GM19043 (cell line): ENCODE results near the gene GAMT.
"Not testable (repeated sequence)": the region's sequence is repeated elsewhere in the genome, so short reads cannot be mapped to it uniquely, and the experiment has no call there.

Source experiments
- ATAC-seq: cut with Tn5 transposase; IDR thresholded peaks from one replicate; pipeline ENCODE4 v1.9.1; 2021; ENCODE audit warnings: low read depth; ENCODE audit not compliant: unreplicated experiment

Gene GAMT

DNA sequence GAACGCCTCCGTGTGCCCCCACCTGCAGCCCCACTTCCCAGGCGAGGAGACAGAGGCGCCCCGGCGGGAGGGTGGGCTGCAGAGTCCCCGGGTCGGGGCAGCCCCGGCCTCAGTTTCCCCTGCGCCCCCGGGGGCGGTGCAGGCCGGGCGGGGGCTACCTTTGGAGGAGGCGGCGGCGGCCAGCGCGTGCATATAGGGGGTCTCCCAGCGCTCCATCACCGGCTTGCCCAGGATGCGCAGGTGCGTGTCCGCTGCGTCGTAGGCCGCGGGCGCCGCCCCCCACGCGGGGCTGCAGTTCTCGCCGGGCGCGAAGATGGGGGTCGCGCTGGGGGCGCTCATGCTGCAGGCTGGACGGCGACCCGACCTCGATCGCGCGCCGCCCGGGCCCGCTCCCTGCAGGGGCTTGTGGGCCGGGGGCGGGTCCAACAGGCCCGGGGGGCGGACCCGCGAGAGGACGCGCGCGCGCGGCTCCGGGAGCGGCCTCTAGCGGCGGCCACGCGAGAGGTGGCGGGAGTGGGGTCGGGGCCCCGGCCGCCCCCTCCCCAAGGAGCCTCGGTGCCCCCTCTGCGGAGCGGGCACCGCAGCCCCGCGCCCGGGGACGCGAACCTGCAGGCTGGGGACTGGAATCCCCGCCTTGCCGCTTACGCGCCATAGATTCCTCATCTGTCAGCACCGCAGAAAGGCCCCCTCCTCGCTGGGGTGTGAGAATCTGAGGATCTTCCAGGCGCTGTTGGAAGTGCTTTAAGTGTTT, at the start of gene GAMT:
GAMT (minus strand) TSS at position 405 of the 751 bp plus-strand sequence; CDS start at position 339, 66 bp downstream.
- ATAC-seq = no peak

DNA sequence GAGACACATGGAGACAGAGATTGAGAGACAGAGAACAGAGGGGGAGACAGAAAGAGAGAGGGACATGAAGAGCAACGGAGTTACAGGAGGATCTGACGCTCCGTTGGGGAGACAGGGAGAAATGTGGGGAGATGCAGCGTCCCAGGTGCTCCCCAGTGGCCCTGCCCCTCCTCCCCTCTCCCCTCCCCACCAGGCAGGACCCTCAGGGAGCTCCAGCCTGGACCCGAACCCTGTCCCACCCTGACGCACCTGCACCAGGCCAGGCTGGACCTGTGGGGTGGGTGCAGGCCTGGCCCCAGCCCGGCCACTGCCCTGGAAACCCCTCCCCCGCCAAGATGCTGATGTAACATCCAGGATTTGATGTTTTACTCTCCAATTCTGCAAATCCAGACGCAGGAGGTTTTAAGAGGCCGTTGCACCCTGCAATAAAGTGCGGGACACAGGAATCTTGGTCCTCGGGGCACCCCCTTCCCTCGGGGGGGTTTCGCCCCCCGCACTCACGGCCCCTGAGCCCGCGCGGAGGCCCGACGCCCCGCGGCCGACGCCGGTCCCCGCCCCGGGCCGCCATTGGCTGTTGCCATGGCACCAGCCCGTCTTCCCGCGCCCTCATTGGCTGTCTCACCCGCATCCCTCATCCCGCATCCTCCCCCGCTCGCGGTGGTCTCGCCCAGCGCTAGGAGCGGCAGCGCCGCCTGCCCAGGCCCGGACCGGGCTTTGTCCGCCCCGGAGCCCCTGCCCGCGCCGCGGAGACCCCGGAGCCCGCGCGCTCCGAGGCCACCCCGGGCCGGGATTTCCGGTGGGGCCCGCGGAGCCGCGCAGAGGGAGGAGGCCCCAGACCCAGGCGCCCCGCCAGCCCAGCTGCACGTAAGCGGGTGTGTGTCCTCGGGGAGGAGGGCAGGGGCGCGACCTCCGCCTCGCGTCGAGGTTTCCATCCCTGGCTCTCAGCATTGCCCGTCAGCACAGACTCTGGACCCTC, 48.4 kb upstream of the GAMT start, which contains the start of gene APC2:
APC2 (plus strand) TSS at position 655 of the 976 bp plus-strand sequence. CDS start 2,881 bp downstream, outside the sequence.
- no peak for ATAC-seq

DNA sequence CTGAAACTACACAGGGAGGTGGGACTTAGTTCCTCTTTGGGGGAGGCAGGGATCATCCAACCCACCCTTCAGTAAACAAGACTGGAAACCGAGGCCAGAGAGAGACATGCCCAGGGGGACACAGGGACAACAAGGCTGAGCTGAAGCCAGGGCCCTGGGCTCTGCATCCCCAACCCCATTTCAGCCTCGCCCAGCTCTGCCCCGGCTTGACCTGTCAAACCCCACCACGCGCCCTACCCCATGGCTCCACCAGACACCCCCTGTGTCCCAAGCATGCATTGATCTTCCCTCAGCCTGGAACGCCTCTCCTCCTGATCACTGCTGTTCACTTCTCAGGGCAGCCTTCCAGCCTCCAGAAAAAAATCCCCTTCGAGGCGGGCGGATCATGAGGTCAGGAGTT, 46.6 kb upstream of the GAMT start:
- no peak for ATAC-seq

DNA sequence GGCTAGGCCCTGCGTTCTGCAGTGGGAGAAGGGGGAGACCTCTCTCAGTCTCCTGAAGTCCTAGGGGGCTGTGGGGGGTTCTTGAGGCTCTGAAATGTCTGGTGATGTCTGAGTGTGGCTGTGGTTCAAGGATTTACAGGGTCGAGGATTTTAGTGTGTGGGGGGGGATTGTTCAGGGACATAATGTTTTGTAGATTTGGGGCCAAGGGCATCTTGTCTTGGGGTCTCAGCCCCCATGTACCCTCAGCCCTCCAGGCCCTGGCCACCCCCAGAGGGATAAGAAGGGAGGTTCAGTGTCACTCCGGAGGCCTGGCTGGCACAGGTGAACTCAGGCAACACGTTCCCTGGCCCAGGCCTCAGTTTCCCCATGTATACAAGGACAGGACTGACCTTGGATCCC, 46.2 kb upstream of the GAMT start:
- no peak for ATAC-seq

DNA sequence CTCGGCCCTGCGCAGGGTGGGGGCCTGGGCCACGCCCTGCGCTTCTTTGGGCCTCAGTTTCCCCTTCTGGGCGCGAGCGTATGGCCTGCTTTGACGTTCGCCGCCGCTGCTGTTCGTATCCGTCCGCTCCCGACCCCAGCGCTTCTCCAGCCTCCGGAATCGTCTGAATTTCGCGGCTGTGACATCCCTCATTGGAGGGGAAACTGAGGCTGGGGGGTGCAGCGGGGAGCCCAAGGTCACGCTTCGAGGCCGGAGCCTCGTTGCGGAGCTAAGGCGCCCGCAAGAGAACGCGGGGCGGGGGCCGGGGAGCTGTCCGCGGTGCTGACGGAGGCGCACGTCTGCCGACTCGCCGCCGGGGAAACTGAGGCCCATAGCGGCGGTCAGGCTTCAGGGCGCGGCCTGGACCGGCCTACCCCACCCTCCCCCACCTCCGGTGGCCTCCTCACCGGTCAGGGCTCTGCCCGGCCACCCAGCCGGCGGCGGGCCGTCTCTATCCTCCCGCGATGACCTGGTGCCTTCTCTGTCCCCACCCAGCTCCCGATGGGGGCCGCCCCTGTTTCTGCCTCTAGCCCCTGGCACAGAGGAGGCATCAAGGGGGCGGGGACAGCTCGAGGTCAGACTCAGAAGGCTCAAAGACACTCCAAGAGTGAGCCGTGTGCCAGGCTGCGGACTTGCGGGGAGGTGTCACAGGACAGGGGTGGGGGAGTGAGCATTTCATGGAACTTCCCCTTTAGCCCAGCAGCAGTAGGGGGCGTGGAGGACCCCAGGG, 45.6 kb upstream of the GAMT start:
- no peak for ATAC-seq

DNA sequence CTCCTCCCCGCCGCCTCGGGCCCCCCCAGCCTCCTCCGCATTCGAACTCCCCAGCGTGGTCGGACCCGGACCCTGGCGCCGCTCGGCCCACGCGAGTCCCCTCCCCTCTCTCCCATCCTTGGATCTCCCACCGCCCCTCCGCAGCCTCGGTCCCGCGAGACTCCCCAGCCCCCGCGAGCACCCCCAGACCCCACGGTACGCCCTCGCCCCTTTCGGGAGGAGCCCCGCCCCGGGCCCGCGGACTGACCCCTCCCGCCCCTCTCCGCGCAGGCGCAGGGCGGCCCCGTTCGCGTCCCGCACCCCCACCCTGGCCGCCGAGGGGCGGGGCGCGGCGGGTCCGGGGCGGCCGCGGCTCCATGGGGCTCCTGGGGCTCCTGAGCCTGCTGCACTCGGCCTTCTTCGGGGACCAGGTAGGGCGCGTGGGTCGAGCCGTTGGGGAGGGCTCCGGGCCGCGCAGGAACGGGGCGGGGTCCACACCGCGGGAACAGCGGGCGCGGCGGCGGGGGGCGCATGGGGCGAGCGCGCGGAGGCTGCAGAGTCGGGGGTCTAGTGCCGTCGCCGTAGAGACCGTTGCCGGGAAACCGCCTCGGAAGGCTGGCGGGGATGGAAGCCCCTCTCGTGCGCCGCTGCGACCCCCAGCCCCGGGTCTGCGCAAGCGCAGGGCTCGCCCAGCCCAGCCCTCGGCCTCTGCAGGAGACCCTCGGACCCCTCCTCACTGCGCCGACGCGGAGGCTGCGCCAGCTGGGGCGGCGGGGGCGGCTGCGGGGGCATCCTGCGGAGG, 44.8 kb upstream of the GAMT start:
- no peak for ATAC-seq

DNA sequence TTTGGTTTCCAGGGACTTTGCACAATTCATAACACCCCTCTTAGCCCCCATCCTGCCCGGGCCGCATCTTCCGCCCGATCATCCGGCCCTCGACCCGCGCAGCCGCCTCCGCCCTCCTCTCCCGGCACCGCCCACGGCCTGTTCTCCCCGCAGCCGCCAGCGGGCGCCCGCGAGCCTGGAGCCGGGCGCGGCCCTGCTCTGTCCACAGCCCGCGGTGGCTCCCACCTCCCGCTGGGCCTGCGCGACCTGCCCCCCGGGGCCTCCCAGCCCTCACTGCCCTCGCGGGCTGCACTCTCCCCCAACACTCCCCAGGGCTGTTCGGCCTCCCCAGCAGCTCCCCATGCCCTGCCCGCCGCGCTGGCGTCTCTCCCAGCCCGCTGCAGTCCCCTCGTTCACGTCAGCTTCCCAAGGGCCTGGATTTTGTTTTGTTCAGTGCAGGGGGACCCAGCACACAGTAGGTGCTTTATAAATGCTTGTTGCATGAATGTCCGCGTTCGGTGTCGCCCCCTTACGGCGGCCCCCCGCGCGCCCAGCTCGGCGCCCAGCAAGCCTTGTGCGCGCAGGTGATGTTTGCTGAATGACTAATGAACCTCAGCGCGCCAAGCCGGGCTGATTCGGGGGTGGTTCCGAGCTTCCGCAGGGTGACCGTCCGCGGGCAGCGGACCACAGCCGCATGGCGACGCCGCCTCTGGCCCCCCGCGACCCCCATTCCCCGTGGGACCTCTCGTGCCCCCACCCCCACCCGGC, 44.0 kb upstream of the GAMT start:
- peak; percentile 61 for ATAC-seq

DNA sequence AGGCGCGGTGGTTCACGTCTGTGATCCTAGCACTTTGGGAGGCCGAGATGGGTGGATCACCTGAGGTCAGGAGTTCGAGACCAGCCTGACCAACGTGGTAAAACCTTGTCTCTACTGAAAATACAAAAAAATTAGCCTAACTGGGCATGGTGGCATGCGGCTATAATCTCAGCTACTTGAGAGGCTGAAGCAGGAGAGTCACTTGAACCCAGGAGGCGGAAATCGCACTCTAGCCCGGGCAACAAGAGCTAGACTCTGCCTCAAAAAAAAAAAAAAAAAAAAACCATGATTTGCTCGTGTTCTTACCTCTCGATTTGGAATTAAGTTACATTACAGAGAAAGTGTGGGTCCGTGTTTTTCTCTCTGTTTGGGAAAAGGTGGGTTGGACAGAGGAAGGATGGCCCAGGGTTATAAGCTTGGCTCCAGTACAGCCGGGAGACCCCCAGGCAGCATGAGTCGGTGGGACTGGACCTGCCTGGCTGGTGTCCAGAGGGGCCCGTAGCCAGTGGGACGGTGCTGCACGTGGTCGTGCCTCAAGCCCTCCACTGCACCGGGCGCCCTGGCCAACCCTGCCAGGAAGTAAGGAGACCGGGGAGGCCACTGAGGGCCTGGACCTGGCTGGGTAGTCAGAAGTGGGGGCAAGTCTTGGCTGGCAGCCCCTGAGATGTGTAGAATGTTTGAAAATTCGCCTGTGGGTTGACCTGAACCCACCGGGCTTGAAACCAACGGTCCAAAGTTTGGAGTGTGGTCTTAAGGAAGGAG, 40.5 kb upstream of the GAMT start:
- no peak for ATAC-seq

DNA sequence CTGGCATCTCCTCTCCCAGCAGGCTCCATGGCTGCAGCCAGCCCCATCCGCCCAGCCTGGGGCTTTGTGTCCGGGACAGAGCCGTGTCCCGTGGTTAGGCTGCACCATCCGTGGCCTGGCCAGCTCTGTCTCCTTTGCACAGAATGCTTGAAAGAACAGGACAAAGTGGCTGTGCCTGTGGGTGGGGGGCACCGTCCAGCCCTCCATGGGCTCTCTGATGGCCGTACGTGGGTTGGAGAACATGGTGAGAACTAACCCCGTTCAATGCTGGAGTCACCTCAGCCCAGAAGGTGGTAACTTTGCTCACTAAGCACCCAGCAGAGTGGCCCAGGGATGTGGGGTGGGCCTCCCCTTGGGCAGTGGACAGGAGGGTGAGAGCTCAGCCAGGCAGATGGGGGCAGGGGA, 39.7 kb upstream of the GAMT start:
- no peak for ATAC-seq

DNA sequence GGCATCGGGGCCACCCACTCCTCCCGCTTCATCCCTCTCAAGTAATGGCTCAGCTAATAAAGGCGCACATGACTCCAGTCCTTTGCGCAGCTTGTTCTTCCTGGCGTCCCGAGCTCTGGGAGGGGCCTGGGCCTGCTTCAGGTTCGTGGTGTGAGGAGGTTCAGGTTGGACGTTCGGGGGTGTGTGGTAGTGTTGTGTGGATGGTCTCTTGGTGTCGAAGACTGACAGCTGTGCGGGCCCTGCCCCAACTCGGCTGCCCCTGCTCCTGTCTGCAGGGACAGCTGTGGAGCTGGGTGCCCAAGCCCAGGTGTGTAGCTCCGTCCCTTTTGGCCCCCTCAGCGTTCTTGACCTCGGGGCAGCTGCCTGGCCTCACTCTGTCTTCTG, 39.1 kb upstream of the GAMT start:
- no peak for ATAC-seq

DNA sequence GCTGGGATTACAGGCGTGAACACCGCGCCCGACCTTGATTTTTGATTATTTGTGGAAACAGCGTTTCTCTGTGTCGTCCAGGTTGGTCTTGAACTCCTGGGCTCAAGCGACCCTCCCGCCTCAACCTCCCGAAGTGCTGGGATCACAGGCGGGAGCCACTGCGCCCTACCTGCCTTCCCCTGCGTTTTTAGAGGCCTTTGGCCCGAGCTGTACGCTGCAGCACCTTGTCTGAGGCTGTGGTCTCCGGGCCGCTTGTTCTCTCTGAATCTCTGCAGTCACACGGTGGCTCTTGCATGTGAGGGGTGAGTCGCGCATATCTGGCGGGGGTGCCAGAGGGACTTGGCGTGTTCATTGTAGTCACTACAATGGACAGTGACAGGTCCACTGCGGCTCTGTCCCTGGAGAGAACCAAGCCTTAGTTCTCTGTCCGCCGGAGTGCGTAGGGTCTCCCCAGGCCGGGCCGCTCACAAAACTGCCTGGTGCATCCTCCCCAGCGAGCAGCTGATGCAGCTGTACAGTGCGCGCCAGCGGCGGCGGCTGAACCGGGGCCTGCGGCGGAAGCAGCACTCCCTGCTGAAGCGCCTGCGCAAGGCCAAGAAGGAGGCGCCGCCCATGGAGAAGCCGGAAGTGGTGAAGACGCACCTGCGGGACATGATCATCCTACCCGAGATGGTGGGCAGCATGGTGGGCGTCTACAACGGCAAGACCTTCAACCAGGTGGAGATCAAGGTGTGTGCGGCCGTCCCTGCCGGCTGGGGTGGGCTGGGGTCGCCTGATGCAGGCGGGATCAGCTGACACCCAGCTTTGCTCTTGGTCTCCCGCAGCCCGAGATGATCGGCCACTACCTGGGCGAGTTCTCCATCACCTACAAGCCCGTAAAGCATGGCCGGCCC, 38.4 kb upstream of the GAMT start:
- not testable (repeated sequence) for ATAC-seq

DNA sequence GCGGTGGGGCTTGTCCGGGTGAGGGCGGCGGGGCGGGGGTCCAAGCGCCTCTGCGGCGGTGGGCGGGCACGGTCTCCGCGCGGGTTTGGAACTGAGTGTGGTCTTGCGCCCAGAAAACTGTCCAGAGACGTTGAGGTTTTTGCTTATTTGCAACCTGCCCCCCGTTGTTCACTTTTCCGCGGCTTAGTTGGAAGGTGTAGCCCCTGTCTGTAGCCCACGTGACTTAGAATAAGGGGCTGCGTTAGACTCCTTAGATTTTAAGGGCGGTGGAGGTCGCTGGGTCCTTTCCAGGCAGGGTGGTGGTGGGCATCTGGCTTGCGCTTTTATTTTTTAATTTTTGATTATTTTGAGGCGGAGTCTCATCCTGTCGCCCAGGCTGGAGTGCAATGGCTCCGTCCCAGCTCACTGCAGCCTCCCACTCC, 37.6 kb upstream of the GAMT start:
- no peak for ATAC-seq

DNA sequence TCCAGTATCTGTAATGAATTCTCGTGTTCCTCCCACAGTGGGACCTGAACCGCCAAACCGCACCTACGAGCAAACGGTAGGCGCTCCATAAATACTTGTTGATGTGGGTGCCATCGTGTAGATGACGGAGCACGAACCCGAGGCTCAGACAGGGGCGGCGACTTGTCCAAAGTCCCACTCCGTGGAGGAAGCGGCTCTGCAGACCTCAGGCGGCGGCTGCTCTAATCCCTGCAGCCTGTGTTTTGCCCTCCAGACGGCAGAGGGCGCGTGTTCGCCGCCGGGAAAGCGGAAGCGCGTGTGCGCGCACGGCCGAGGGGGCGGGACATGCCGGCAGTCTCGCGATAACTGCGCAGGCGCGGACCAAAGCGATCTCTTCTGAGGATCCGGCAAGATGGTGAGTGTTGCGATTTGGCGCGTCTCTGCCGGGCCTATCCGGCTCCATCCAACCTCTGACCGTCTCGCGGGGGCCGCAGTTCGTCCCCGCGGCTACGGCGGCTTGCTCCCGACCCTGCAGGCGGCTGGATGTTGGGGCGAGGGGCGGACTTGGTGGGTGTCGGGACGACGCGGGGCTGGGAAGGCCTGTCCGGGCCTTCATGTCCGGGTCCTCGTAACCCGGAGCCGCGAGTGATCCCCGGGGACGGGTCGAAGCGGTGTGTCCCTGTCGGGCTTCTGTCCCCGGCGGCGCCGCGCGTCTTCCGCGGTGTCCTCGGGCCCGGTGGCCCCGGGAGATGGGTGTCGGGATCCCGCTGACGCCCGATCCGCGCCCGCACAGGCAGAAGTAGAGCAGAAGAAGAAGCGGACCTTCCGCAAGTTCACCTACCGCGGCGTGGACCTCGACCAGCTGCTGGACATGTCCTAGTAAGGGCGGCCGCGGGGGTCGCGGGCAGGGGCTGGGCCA, 36.9 kb upstream of the GAMT start, which contains the start of gene RPS15:
RPS15 (plus strand) TSS at position 362 of the 898 bp plus-strand sequence; CDS start at position 392, 30 bp downstream.
- ATAC-seq = peak; percentile 82

DNA sequence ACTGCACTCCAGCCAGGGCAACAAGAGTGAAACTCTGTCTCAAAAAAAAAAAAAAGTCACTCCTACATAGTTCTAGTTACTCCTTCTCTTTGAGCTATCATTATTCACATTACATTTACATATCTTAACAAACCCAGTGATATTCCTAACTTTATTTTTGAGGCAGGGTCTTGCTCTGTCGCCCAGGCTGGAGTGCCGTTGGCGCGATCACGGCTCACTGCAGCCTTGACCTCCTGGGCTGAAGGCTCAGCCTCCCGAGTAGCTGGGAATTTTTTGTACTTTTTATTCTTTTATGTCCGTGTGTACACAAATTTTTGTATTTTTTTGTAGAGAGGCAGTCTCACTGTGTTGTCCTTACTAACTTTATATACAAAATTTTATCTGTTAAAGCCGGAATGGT, 36.3 kb upstream of the GAMT start:
- no peak for ATAC-seq

DNA sequence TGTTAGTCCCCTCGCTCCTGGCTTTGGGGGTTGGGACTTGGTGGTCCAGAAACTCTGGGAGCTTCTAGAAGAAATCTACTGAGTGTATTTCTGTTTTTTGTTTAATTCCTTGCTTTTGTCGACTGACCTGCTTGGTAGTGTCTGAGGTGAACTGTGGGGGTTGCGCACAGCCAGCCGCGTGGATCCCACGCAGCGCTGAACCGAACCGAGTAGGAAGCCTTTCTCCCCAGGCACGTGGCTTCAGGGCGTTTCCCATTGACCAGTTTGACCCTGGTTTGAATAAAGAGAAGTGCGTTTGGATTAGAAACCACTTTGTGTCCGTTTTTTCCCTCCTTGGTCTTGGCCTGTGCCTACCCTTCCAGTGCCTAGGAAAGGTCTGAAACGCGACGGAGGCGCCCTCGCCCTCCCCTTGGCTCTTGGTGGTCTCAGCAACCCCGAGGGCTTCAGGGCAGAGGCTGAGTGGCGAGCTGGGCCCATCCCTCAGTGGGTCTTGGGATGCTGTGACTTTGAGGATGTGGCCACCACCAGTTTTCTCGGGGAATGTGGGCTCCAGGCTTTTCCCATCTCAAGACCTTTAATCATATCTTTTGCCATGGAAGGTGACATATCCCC, 34.1 kb upstream of the GAMT start:
- ATAC-seq = no peak

DNA sequence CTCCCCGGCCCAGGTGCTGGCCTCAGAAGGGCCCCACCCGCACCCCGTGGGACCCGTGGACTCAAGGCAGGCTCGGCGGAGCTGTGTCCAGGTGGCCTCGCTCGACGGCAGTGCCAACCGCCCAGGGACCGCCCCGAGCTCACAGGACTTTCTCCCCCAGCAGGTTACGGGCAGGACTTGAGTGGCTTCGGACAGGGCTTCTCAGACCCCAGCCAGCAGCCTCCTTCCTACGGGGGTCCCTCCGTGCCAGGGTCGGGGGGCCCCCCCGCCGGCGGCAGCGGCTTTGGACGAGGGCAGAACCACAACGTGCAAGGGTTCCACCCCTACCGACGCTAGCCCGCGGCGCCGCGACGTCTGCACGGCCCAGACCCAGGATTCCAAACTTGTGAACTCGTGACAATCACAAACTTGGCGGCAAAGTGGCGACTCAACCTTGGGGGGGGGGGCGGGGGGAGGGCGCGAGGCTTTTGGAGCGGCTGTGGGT, 33.3 kb upstream of the GAMT start:
- no peak for ATAC-seq
